PC-3 (cell line): Measurements from ENCODE around the gene GAS7. TPM values are rescaled to one million over a fixed set of nuclear protein-coding genes. Genes with fewer than 3 reads are reported as not detected.

ENCODE experiments used
- ATAC-seq: fragments of 200-7000 bp; cut with Tn5 transposase; 2 replicates; pipeline ENCODE4 v1.9.1; 2020; ENCODE audit warnings: mild to moderate bottlenecking, moderate library complexity
- BruUV-seq: library from RNA; stranded (reverse); fragments of 400-500 nt; replicated peaks from 2 replicates; lab custom pipeline; 2021; lab: Mats Ljungman, UMichigan
- CTCF ChIA-PET: fragments of 300-600 bp; sonication (Branson Sonifier 250); formaldehyde crosslinking; loops from one replicate; lab custom pipeline; 2022; ENCODE audit warnings: antibody characterized with exemption; lab: Charles Lee
- POLR2A ChIA-PET: fragments of 300-600 bp; sonication (Branson Sonifier 250); formaldehyde crosslinking; loops from one replicate; lab custom pipeline; 2022; ENCODE audit warnings: antibody characterized with exemption; ENCODE audit not compliant: unreplicated experiment; lab: Charles Lee
- DNase-seq: peaks from one replicate; pipeline ENCODE4 v3.0.0-alpha.2; 2015
- H2AFZ ChIP-seq: fragments of 300-600 bp; sonication (generic); 2 replicates; pipeline ENCODE4 v1.6.0; 2016; ENCODE audit warnings: antibody characterized with exemption, low read length
- H3F3A ChIP-seq: fragments of 300-600 bp; sonication (generic); one replicate; pipeline ENCODE4 v1.6.0; 2017; ENCODE audit warnings: antibody characterized with exemption, low read length, control low read depth, mild to moderate bottlenecking; ENCODE audit not compliant: unreplicated experiment
- H3K27ac ChIP-seq: fragments of 300-600 bp; sonication (generic); 2 replicates; pipeline ENCODE4 v1.5.1; 2016; ENCODE audit warnings: mild to moderate bottlenecking, low read length
- H3K27me3 ChIP-seq: fragments of 300-600 bp; sonication (generic); 2 replicates; pipeline ENCODE4 v1.6.1; 2016; ENCODE audit warnings: low read length, mixed read lengths
- H3K36me3 ChIP-seq: fragments of 300-600 bp; sonication (generic); 2 replicates; pipeline ENCODE4 v1.6.1; 2016; ENCODE audit warnings: low read depth, mixed run types, low read length, mixed read lengths
- H3K4me1 ChIP-seq: fragments of 300-600 bp; sonication (generic); 2 replicates; pipeline ENCODE4 v1.5.1; 2016; ENCODE audit warnings: low read length; ENCODE audit not compliant: insufficient read depth
- H3K4me2 ChIP-seq: fragments of 300-600 bp; sonication (generic); 2 replicates; pipeline ENCODE4 v1.6.0; 2016; ENCODE audit warnings: low read length
- H3K4me3 ChIP-seq: fragments of 300-600 bp; sonication (generic); 2 replicates; pipeline ENCODE4 v1.5.1; 2016; ENCODE audit warnings: mild to moderate bottlenecking, low read length, mixed read lengths
- H3K79me2 ChIP-seq: fragments of 300-600 bp; sonication (generic); 2 replicates; pipeline ENCODE4 v1.6.1; 2017; ENCODE audit warnings: low read length, mixed read lengths
- H3K9ac ChIP-seq: fragments of 300-600 bp; sonication (generic); 2 replicates; pipeline ENCODE4 v1.6.0; 2016; ENCODE audit warnings: mild to moderate bottlenecking, low read length
- H3K9me2 ChIP-seq: fragments of 300-600 bp; sonication (generic); replicated peaks from 2 replicates; pipeline ENCODE4 v1.6.1; 2016; ENCODE audit warnings: mixed run types, low read length, mixed read lengths
- H3K9me3 ChIP-seq: fragments of 300-600 bp; sonication (generic); 2 replicates; pipeline ENCODE4 v1.6.1; 2016; ENCODE audit warnings: low read length, mixed read lengths
- H4K20me1 ChIP-seq: fragments of 300-600 bp; sonication (generic); 2 replicates; pipeline ENCODE4 v1.6.1; 2016; ENCODE audit warnings: low read length, mixed read lengths
- CTCF ChIP-seq: fragments of 300-600 bp; sonication (generic); conservative IDR thresholded peaks from 2 replicates; pipeline ENCODE4 v1.5.1; 2017; ENCODE audit warnings: antibody characterized with exemption, low read depth, mild to moderate bottlenecking, low read length
- EZH2 ChIP-seq: fragments of 300-600 bp; sonication (generic); IDR thresholded peaks from one replicate; pipeline ENCODE4 v1.6.1; 2017; ENCODE audit warnings: antibody characterized with exemption, mild to moderate bottlenecking, low read length; ENCODE audit not compliant: unreplicated experiment
- EZH2phosphoT487 ChIP-seq: fragments of 300-600 bp; sonication (generic); IDR thresholded peaks from 2 replicates; pipeline ENCODE4 v1.6.1; 2018; ENCODE audit warnings: mild to moderate bottlenecking, antibody characterized with exemption, low read length, borderline replicate concordance
- intact Hi-C: fragments of 100-400 bp; cut with micrococcal nuclease; formaldehyde crosslinking; loops from 2 replicates; pipeline ENCODE4 v1.9.0; 2023
- total RNA-seq: library from RNA; depleted of rRNA; stranded (reverse); fragments of >200 nt; gene quantifications from 2 replicates; pipeline ENCODE4 v1.2.3, GENCODE V29; 2014

The GAS7 gene
- total RNA-seq, 1 experiment from 2014 or later: not detected

- Histone ChIP-seq H3K27me3 (peaks cover 23% of the 10 kb centered on the region), H3K9me3 (no peaks in the 10 kb centered on the region), H3K4me1 (no peaks in the 10 kb centered on the region), H3K4me3 (no peak overlapping the region), H3K79me2 (no peaks in the 10 kb centered on the region), H3F3A (no peaks in the 10 kb centered on the region), H4K20me1 (no peaks in the 10 kb centered on the region), H3K4me2 (no peak overlapping the region), H3K36me3 (no peaks in the 10 kb centered on the region), H2AFZ (no peak overlapping the region), H3K27ac (no peak overlapping the region), H3K9ac (no peak overlapping the region), H3K9me2 (no peaks in the 10 kb centered on the region)
- intact Hi-C loops: no loop called here
- BruUV-seq: no TSS peak
- CTCF ChIA-PET: no interaction called here
- POLR2A ChIA-PET: no interaction called here
- ATAC-seq (no peak), DNase-seq (no peak)
- TF ChIP-seq CTCF: no peak
- no peak for TF ChIP-seq EZH2phosphoT487
- TF ChIP-seq EZH2: no peak
These were observed 137.1 kb downstream of the GAS7 start for GRCh38 chr17:10061111-10061845.

- TF ChIP-seq CTCF: no peak
- TF ChIP-seq EZH2phosphoT487: no peak
- no peak for TF ChIP-seq EZH2
- Histone ChIP-seq H4K20me1 (no peaks in the 10 kb centered on the region), H3K36me3 (no peaks in the 10 kb centered on the region), H3F3A (no peaks in the 10 kb centered on the region), H3K9me3 (no peaks in the 10 kb centered on the region), H3K79me2 (no peaks in the 10 kb centered on the region), H3K9me2 (no peaks in the 10 kb centered on the region), H3K4me3 (no peak overlapping the region), H3K9ac (no peak overlapping the region), H3K27me3 (peaks cover 26% of the 10 kb centered on the region), H3K27ac (no peak overlapping the region), H2AFZ (no peak overlapping the region), H3K4me1 (no peaks in the 10 kb centered on the region), H3K4me2 (no peak overlapping the region)
- no peak for ATAC-seq
- BruUV-seq: no TSS peak
- DNase-seq: no peak
- ChIA-PET POLR2A (no interaction called here), CTCF (no interaction called here)
- intact Hi-C loops: no loop called here
These were observed 137.9 kb downstream of the GAS7 start for GRCh38 chr17:10060526-10060925.

GRCh38 chr17:10059684-10060211 lies 138.7 kb downstream of the GAS7 start:
- Histone ChIP-seq H2AFZ (no peak overlapping the region), H3K4me2 (no peak overlapping the region), H3K27ac (no peak overlapping the region), H3K9me3 (no peaks in the 10 kb centered on the region), H3K9ac (no peak overlapping the region), H3K79me2 (no peaks in the 10 kb centered on the region), H3K36me3 (no peaks in the 10 kb centered on the region), H3K27me3 (peaks cover 30% of the 10 kb centered on the region), H3K4me3 (no peak overlapping the region), H3F3A (no peaks in the 10 kb centered on the region), H4K20me1 (no peaks in the 10 kb centered on the region), H3K9me2 (no peaks in the 10 kb centered on the region), H3K4me1 (no peaks in the 10 kb centered on the region)
- DNase-seq: no peak
- intact Hi-C loops: no loop called here
- TF ChIP-seq EZH2 (no peak), CTCF (no peak), EZH2phosphoT487 (no peak)
- no peak for ATAC-seq
- CTCF ChIA-PET: no interaction called here
- no TSS peak for BruUV-seq
- POLR2A ChIA-PET: no interaction called here
